Stimulated activated CD4-positive, alpha-beta T cell treated with anti-CD3 and anti-CD28 coated beads, Interleukin-1b, Interleukin-23, amount 100 ng/mL, for 4 hours (primary cell): ENCODE results near the gene RTL10.

Experiments
- DNase-seq, 2 donors: peaks; one replicate each; pipeline ENCODE4 v3.0.0-alpha.2; 2020; ENCODE audit warnings: low read depth in 2 of 2

RTL10 gene

DNA sequence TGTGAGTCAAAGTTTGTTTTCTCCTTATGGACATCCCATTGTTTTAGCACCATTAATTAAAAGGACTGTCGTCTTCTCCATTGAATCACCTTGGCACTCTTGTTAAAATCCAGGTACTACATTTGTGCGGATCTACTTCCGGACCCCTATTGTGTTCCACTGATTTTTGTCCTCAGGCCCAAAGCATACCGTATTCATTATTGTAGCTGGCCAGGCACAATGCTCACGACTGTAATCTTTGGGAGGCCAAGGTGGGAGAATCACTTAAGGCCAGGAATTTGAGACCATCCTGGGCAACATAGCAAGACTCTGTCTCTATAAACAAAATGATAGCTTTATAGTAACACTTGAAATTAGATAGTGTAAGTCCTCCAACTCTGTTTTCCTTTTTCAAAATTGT lies 8.9 kb upstream of the RTL10 start:
- no peak for DNase-seq

DNA sequence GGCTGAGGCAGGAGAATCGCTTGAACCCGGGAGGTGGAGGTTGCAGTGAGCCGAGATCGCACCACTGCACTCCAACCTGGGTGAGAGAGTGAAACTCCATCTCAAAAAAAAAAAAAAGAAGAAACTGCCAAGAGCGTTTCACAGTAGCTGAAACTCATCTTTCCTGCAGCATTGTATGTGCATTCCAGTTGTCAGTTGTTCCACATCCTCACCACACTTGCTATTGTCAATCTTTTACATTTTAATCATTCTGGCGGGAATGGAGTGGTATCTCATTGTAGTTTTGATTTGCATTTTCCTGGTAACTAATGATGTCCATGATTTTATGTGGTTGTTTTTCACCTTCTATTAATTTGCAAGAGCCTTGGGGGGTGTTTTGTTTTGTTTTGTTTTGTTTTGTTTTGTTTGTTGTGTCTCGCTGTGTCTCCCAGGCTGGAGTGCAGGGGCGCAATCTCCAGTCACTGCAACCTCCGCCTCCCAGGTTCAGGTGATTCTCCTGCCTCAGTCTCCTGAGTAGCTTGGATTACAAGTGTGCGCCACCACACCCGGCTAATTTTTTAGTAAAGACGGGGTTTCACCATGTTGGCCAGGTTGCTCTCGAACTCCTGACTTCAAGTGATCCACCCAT lies 8.1 kb upstream of the RTL10 start:
- no peak for DNase-seq

DNA sequence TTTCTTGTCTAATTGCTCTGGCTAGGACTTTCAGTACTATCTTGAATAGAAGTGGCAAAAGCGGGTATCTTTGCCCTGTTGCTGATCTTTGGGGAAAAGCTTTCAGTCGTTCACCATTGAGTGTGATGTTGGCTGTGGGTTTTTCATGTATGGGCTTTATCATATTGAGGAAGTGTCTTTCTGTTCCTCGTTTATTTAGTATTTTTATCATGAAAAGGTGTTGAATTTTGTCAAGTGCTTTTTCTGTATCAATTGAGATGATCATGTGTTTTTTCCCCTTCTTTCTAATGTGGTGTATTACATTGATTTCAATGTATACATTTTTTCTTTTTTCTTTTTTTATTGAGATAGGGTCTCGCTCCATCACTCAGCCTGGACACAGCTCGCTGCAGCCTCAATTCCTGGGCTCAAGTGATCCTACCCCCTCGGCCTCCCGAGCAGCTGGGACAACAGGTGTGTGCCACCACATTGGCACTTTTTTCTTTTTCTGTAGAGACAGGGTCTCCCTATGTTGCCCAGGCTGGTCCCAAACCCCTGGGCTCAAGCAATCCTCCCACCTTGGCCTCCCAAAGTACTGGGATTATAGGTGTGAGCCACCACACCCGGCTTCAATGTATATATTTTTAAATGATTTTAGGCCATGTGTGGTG lies 5.3 kb upstream of the RTL10 start:
- DNase-seq = no peak

DNA sequence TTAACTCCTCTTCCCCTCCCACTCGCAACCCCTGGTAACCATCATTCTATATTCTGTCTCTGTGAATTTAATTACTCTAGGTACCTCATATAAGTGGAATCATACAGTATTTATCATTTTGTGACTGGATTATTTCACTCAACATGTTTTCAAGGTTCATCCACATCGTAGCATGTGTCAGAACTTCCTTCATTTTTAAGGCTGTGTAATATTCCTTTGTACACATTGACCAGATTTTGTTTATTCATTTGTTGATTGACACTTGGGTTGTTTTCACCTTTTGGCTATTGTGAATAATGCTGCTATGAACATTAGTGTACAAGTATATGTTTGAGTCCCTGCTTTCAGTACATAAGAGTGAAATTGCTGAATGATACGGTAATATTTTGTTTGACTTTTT lies 2.7 kb upstream of the RTL10 start:
- DNase-seq = no peak

DNA sequence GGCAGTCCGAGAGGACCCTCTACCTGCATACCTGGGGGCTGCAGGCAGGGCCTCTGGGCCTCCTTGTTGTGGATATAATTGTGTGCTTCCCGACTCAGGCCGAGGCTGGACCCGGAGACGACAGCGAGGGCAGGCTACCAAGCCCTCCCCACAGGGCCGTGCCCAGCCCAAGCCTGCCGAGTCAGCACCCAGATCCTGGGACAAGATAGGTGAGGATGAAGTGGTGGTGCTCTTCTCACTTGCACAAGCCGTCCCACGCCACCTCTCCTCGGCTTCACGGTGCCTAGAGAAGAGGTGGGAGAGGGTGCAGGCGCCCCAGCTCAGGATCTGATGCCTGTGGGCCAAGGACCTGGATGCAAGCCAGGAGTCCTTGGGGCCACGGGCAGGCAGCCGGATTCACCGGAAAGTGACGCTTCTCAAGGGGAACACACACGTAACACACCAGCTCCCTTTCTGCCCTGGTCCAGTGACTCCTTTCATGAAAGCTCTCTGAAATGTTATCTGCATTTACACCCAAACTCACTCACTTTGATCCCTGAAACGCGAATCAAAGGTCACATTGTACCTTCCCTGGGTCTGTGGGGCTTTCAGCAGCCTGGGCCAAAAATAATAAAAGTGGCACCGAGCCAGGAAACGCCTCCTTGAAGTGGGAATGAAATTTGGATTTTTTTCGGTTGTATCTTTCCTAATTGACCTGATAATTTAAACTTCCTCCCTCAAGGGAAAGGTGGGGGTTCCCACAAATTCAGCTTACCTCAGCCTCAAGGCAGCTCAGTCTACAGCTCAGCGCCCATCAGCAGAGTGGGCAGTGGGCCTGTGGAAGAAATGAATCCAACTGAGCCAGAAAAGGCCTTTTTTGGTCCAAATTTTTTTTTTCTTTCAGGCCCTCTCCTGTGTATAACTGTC lies 1.1 kb upstream of the RTL10 start:
- peak; percentile 34 to 47 for DNase-seq

DNA sequence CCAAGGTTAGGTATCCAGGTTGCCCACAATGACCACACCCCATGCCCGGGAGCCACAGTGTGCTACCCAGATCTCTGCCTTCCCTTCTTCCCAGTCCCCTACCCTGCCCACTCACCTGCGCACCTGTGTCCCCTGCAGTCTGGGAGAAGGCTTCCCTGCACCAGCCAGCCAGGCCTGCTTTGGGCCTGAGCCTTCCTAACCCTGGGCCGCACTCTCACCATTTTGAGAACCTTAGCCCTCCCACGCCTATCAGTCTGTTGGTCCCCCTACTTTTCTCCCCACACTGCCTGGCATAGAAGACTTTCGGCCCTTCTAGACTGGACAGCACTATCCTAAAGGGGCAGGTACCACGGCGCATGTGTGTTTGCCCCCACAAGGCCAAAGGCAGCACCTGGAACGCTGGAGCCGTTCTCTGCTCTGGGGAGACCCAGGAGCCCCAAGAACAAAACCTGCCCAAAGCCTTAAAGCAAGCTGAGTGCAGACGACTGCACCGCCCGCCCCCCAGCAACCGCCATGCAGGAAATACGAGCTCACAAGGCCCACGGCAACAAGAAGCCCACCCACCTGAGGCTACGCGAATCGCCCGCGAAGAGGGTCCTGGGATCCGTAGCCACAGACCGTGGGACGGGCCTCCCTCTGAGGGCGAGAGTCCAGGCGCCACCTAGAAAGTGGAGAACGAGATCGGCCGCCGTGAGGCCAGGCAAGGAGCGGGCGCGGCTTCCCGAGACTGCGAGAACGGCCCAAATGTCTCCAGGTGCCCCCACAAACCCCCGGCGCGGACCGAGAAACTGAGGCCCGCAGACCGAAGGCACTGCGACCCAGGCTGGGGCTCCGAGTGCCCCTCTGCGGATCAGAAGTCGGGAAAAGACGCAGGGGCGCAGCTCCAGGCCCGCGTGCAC lies 546 bp downstream of the RTL10 start:
- no peak for DNase-seq

DNA sequence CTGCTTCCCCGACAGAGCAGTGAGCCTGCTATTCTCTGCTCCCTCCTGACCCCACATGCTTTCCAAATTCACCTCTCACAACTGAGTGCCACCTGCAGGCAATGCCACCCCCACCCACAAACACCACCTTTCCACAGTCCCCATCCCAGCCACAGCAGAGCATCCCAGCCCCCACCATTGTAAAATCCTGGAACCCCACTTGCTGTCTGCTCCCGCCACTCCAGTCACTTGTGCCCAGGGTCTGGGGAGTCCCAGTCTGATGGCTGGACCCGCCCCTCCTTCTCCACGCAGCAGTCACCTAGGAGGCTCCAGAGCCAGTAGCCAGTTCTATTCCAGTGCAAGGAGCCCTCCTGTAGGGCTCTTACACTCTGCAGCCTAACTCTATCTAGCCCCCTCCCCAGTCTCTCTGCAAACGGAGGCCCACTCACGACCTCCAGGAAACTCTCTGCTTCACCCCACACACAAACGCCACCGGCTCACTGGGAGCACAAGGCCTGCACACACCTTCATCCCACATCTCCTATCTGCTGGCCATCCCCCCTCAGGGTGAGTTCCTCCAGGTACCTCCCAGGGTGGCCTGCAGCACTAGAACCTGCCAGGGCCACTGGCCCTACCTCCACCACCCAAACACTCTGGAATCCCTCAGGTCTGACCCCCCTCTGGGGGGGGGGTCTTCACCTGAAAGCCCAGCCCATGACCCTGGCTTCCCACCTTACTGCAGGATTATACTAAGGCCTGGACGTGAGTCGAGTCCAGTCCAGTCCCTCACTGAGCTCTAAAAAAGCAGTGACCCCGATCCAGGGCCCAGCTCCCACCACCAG lies 1.4 kb downstream of the RTL10 start:
- DNase-seq = no peak

DNA sequence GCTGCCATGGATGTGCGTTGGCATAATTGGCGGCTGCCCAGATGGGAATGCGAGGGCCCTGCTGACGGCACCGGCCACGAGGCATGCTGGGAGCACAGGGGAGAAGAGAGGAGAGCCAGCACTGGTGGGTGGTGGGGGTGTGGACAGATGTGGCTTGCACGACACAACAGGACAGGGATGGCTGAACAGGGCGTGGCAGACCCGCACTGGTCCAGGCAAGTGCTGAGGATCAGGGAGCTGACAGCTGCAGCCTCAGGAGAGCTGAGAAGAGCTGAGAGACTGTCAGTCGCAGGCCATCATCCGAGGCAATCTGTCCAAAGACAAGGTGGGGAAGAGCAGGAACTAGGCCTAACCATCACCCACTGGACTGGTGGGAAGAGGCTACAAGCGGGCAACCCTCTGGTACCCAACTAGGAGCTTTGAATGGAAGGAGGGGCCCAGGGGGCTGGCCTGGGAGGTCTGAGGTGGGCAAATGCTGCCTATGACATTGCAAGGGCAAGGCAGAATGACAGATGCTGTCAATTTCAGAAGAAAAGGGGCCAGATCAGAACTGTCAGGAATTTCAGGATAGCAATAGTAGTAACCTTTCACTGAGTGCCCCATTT lies 2.4 kb downstream of the RTL10 start:
- DNase-seq = no peak

DNA sequence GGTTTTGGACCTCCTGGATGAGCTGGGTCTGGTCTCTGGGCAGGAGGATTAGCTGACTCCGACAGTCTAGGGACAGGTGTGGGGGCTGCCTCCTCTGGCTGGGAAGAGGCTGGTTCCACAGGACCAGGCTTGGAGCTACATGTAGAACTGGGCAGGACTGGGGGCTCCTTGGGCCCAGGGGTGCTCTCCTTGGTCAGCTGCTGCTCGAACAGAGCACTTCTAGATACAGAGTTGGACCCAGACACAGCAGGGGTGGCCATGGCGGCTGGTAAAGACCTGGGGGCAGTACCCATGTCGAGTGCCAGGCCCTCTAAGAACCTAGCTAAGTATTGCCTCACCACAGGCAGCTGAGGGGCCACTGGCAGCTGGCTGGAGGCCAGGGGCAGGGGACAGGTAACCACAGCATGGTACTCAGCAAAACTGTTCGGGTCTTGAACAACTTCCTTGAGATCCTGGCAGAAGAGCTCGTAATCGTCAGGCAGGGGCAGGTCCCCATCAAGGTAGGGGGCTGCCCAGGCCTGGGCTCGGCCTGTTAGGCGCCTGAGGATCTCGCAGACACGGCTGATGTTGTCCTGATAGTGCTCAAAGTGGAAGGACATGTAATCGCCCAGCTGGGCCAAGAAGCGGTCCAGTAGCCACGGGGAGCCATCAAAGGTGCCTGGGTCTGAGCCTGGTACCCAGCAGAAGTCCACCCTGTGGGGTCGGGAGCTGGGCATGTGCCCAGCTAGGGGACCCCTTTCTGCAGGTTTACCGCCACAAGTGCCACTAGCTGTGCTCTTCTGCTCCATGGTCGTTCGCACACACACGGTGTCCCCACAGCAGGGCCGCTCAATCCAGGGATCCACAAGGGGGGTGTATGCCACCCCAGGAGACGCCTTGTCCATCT lies 3.1 kb downstream of the RTL10 start:
- no peak for DNase-seq

DNA sequence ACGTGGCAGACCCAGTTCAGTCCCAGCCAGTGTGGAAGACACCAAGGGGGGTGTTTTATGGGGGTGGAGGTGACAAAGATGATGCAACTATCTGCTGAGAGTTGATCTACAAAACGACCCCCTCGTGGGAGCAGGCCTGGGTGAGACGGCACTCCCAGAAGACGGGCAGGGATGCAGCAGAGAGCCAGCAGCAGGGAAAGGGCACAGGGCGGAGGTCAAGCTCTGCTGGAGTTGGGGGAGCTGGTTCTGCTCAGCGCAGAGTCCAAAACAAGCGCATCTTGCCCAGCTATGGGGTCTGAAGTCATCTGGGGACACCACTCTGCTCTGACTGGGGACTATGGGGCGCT lies 3.9 kb downstream of the RTL10 start:
- no peak for DNase-seq

DNA sequence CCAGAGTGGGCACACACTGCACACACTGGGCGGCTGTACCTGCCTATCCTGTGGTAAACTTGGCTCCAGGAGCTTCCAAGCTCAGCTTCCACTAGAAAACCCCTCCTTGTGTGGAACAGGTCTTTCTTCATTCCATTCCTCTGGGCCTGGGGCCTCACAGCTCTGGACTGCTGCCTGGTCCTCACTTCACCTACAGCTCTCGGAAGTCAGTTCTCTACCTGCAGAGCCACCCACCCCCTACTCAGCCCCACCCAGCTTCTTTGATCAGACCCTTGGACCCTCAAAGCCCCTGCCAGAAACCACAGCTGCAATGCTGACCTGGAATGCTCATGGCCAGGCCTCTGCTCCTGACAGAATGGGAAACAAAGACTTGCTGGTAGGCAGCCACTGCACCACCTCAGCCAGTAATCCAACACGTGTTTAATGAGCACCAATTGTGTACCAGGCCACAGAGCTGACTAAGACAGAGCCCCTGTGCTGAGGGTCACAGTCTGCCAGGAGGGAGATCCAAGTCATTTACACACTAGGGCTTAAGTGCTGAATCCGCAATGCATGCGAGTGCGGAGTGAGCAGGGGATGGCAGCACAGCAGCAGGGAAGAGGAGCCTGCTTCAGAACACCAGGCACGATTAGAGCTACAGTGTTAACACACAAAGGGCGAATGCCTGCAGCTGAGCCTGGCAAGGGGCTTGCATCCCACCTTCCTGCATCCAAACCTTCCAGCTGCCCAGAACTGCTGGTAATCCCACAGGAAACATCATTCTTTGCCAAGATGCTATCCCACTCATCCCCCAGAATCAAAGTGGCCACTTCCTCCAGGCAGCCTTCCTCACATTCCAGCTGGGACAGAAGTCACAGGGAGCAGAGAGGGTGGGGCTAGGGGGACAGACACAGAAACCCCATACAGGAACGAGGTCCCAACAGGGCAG lies 4.6 kb downstream of the RTL10 start:
- no peak for DNase-seq

DNA sequence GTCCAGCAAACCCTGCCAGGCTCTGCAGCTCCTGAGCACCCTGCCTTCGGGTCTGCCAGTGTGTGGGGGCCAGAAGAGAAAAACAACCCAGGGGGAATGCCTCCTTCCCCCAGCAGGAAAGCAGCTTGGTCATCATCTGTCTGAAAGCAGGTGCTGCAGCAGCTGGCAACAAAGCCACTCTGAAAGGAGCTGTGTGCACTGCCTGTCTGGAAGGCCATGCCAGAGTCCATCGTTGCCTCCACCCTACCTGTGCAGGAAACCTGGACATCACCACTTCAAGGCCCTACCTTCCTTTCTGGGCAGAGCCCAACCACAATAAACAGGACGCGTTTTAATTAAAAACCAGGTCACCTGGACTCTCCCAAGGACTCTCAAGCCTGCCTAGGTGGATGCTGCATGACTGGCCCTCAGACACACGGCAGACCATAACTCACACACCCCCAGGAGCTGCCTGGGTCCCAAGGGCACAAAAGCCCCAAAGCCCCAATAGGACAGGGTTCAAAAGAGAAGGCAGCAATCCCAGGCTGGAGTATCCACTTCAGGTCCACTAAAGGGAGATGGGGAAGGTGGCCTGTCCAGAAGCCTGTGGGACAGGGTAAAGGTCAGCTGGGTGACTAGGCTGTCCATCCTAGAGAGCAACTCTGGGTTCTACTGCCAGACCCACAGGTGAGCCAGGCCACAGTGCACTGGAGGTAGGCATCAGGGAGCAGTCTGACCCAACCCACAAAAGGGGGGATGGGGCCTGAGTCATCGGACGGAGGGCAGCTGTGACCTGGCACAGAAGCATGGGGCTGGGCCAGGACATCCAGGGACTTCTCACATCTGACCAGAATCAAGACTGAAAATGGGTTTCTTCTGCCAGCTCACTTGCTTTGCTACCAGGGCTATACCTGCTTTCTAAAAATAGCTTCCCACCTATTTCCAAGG lies 6.1 kb downstream of the RTL10 start:
- DNase-seq = no peak

DNA sequence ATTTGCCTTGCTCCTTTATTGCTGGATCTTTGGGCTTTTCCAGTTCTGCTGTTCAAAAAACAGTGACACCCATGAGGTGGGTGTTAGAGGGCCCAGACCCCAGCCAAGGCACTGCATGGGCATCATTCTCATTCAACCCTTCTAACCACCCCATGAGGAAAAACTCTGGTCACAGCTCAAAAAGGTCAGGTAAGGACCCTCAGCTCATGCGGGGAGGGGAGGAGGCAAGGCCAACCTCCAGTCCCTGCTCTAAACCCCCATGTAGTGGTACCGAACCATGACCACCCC lies 7.4 kb downstream of the RTL10 start:
- DNase-seq = no peak

DNA sequence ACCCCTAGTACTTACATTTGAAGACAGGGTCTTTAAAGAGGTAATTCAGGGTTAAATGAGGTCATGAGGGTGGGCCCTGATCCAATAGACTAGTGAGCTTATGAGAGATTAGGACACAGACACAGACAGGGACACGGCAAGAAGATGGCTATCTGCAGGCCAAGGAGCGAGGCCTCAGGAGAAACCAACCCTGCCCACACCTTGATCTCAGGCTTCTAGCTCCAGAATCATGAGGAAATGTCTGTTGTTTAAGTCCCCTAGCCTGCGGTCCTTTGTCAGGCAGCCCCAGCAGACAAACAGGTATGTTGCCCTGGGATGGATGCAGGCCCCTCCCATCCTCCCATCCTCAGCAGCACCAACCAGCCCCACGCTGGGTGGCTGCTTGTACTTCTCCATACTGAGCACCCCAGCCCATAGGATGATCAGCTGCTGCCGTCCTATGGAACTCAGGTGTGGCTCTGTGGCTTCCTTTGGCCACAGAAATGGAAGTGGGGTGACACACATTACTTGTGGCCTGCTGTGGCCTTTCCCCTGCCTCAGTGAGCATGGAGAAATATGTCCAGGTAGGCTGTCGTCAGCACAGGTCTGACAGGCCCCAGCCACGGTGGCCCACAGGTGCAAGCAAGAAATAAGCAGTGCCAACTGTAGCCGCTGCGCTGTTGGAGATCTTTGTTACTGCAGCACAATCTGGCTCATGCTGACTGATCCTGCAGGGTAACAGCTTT lies 7.9 kb downstream of the RTL10 start:
- no peak for DNase-seq

DNA sequence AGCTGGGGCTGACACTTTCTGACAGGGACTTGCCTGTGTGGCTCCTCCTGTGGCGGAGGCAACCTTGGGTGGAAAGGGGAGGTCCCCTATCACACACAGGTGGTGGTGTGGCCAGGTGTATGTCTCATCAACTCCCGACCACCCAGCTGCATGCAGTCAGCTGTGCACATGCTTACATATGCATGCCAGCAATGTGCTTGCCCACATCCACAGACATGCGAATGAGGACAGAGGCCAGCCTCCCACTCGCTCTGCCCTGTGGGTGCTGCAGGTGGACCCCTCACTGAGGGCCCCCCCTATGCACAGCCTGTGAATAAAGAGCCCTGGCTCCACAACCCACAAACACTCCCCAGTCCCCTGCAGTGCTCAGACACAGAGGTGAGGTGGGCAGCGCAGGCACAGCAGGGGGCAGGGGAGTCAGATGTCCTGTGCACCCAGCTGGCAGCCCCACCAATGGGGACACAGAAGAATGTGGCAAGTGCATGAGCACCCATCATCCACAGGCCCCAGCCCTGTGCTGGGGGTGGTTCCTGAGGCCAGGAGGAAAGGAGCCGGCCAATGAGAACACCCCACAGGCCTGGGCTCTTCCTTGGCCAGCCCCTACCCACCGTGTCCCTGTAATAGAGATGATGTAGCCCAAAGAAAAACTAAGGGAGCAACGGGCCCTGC lies 9.5 kb downstream of the RTL10 start:
- DNase-seq = no peak

DNA sequence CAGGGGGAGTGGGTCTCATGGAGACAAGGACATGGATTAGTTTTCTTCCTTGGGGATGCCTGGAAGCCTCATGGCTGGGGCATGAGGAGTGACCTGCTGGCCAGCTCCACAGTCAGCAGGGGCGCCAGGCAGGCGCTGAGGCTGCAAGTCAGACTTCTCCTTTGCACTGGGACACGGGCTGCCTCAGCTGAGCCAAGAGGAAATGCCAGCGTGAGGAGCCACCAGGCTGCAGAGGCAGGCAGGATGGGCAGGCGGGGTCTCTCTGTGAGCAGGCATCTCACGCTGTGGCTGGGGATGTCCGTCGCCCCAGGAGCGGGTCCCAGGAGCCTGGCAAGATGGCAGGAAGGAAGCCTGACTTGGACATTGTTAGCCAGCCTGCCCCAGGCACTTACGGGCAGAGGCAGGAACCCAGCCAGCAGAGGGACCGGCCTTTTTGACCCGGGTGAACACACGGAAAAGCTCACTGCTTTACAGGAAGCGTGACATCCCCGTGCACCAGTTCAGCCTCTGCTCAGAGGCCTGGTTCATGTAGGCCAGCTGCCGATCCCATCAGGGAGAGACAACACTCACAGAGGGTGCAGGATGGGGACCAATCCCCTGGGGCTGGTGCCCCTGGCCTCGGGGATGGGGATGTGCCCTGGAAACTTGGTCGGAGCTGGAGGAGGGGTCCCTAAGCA lies 10.2 kb downstream of the RTL10 start:
- no peak for DNase-seq
